ENCODE results near the gene EGR1. TPM values are rescaled to one million over a fixed set of nuclear protein-coding genes. Genes with fewer than 3 reads are reported as not detected.

The EGR1 gene
- total and polyA plus RNA-seq, 4 donors, result 1.4 to 88.7 (median 13.1) TPM

DNA sequence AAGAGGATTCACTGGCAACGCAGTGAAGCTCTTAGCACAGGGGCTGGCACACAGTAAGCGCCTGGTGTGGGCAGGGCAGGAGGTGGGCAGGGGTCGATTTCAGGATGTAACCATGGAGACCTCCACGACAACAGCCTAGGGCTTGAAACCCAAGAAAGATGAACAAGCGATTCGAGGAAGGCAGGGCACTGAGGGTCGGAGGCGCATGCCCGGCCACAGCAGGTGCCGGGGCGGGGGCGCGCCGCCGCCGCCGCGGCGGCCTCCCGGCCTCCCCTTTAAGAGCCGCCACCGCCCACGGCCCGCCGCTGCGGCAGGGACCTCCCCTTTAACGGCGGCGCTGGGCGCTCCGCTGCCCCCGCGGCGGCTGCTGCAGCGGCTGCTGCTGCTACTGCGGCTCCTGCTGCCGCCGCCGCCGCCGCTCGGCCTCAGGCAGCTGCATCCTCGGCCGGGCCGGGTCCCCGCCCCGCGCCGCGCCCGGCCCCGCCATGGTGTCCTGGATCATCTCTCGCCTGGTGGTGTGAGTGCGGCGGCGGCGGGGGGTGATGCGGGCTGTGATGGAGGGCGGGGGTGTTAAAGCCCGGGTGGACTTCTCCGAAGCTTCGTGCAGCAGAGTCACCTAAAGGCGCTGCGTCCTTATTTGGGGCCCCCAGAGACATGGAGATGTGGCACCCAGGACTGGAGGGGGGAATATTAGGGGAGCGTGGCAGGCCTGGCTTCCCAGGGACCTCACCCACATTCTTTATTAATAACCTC, 26.4 kb upstream of the EGR1 start, which contains the start of gene REEP2:
REEP2 (plus strand) TSS at position 334 of the 753 bp plus-strand sequence; CDS start at position 486, 152 bp downstream.
- Histone ChIP-seq H3K4me1 (ENCODE audit: control insufficient read depth in 4 of 4, insufficient read depth in 4 of 4, low read length in 3 of 4) (peaks cover 3 to 6% (median 4%) of the 10 kb centered on the region in 4 donors), H3K36me3 (ENCODE audit: control insufficient read depth in 4 of 4, insufficient read depth in 3 of 4, low read depth in 1 of 4, low read length in 3 of 4) (peaks cover 5 to 25% (median 19%) of the 10 kb centered on the region in 4 donors), H3K4me3 (ENCODE audit: low read depth in 1 of 3, low read length in 3 of 3) (peak within 1 kb of the TSS in 1 of 3 donors; percentile 58), H3K27me3 (ENCODE audit: control insufficient read depth in 4 of 4, insufficient read depth in 4 of 4, low read length in 3 of 4) (no peaks in the 10 kb centered on the region), H3K27ac (ENCODE audit: low read depth in 1 of 2, low read length in 2 of 2) (no peak within 1 kb of the TSS), H3K9ac (ENCODE audit: low read depth in 1 of 2, low read length in 2 of 2) (no peak within 1 kb of the TSS), H3K9me3 (ENCODE audit: control insufficient read depth in 4 of 4, low read length in 3 of 4) (no peaks in the 10 kb centered on the region)
- 3% methylated on average over 65 of the region's 65 CpGs for WGBS
- DNase-seq (ENCODE audit: low spot score), result no peak
- TF ChIP-seq, protein P1, sequence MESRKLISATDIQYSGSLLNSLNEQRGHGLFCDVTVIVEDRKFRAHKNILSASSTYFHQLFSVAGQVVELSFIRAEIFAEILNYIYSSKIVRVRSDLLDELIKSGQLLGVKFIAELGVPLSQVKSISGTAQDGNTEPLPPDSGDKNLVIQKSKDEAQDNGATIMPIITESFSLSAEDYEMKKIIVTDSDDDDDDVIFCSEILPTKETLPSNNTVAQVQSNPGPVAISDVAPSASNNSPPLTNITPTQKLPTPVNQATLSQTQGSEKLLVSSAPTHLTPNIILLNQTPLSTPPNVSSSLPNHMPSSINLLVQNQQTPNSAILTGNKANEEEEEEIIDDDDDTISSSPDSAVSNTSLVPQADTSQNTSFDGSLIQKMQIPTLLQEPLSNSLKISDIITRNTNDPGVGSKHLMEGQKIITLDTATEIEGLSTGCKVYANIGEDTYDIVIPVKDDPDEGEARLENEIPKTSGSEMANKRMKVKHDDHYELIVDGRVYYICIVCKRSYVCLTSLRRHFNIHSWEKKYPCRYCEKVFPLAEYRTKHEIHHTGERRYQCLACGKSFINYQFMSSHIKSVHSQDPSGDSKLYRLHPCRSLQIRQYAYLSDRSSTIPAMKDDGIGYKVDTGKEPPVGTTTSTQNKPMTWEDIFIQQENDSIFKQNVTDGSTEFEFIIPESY (IDR thresholded peaks at IDR 0.05), result no peak
- TF ChIP-seq RAD21 (IDR thresholded peaks at IDR 0.05) (no peak), FOXA1 (IDR thresholded peaks at IDR 0.05) (no peak)
- TF ChIP-seq, protein P2, sequence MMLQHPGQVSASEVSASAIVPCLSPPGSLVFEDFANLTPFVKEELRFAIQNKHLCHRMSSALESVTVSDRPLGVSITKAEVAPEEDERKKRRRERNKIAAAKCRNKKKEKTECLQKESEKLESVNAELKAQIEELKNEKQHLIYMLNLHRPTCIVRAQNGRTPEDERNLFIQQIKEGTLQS (IDR thresholded peaks at IDR 0.05), result no peak

DNA sequence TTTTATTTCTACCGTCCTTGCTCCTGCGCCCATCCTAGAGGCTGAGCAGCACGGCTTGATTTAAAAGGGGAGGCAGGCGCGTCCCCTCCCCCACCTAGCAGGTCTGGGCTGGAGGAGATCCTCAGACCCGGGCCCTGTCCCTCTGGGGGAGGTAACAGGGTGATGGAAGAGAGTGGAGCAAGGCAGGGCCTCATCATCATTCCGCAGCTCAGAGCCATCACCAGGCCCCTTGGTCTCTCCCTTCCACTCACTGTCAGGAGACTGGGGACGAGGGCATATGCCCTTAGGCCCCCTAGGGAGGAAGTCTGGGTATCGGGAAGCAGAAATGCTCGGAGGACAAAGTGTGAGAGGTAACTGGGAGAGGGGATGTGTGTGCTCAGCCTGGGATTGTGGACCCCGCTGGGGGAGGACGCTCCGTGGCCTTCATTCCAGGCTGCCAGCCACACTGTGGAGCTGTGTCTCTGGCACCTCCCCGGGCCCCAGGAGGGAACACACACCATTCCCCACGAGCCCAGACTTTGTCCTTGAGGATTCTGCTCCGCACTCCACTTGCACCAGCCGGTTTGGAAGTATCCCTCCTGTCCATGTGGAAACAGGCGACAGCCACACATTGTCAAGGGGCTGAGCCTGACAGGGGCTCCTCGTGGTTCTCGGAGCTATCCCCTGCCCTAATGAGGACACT, 25.7 kb upstream of the EGR1 start:
- WGBS, result 66% methylated on average over 20 of the region's 20 CpGs
- DNase-seq (ENCODE audit: low spot score), result no peak
- Histone ChIP-seq H3K4me1 (ENCODE audit: control insufficient read depth in 4 of 4, insufficient read depth in 4 of 4, low read length in 3 of 4) (peaks cover 3 to 6% (median 4%) of the 10 kb centered on the region in 4 donors), H3K9ac (ENCODE audit: low read depth in 1 of 2, low read length in 2 of 2) (no peak overlapping the region), H3K9me3 (ENCODE audit: control insufficient read depth in 4 of 4, low read length in 3 of 4) (no peaks in the 10 kb centered on the region), H3K4me3 (ENCODE audit: low read depth in 1 of 3, low read length in 3 of 3) (no peak overlapping the region), H3K36me3 (ENCODE audit: control insufficient read depth in 4 of 4, insufficient read depth in 3 of 4, low read depth in 1 of 4, low read length in 3 of 4) (peaks cover 3 to 21% (median 17%) of the 10 kb centered on the region in 4 donors), H3K27ac (ENCODE audit: low read depth in 1 of 2, low read length in 2 of 2) (no peak overlapping the region), H3K27me3 (ENCODE audit: control insufficient read depth in 4 of 4, insufficient read depth in 4 of 4, low read length in 3 of 4) (no peaks in the 10 kb centered on the region)
- no peak for TF ChIP-seq NR2F2 (IDR thresholded peaks at IDR 0.05)
- TF ChIP-seq, protein P3, sequence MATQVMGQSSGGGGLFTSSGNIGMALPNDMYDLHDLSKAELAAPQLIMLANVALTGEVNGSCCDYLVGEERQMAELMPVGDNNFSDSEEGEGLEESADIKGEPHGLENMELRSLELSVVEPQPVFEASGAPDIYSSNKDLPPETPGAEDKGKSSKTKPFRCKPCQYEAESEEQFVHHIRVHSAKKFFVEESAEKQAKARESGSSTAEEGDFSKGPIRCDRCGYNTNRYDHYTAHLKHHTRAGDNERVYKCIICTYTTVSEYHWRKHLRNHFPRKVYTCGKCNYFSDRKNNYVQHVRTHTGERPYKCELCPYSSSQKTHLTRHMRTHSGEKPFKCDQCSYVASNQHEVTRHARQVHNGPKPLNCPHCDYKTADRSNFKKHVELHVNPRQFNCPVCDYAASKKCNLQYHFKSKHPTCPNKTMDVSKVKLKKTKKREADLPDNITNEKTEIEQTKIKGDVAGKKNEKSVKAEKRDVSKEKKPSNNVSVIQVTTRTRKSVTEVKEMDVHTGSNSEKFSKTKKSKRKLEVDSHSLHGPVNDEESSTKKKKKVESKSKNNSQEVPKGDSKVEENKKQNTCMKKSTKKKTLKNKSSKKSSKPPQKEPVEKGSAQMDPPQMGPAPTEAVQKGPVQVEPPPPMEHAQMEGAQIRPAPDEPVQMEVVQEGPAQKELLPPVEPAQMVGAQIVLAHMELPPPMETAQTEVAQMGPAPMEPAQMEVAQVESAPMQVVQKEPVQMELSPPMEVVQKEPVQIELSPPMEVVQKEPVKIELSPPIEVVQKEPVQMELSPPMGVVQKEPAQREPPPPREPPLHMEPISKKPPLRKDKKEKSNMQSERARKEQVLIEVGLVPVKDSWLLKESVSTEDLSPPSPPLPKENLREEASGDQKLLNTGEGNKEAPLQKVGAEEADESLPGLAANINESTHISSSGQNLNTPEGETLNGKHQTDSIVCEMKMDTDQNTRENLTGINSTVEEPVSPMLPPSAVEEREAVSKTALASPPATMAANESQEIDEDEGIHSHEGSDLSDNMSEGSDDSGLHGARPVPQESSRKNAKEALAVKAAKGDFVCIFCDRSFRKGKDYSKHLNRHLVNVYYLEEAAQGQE (IDR thresholded peaks at IDR 0.05), result no peak
- no peak for TF ChIP-seq YY1 (IDR thresholded peaks at IDR 0.05)
- no peak for TF ChIP-seq EGR1 (IDR thresholded peaks at IDR 0.05; ENCODE audit: low read depth in 2 of 2)
- TF ChIP-seq GABPA (IDR thresholded peaks at IDR 0.05 in 1 of 2, conservative IDR thresholded peaks at IDR 0.05 in 1 of 2), result no peak
- TF ChIP-seq, protein P2 (IDR thresholded peaks at IDR 0.05), result no peak
- TF ChIP-seq, protein P4, sequence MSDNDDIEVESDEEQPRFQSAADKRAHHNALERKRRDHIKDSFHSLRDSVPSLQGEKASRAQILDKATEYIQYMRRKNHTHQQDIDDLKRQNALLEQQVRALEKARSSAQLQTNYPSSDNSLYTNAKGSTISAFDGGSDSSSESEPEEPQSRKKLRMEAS (IDR thresholded peaks at IDR 0.05), result no peak
- TF ChIP-seq FOXA2 (IDR thresholded peaks at IDR 0.05), result no peak
- TF ChIP-seq TAF1 (conservative IDR thresholded peaks at IDR 0.05), result no peak
- no peak for TF ChIP-seq RAD21 (IDR thresholded peaks at IDR 0.05)
- no peak for TF ChIP-seq SP1 (IDR thresholded peaks at IDR 0.05)
- TF ChIP-seq, protein P1 (IDR thresholded peaks at IDR 0.05), result no peak
- TF ChIP-seq, protein P5, sequence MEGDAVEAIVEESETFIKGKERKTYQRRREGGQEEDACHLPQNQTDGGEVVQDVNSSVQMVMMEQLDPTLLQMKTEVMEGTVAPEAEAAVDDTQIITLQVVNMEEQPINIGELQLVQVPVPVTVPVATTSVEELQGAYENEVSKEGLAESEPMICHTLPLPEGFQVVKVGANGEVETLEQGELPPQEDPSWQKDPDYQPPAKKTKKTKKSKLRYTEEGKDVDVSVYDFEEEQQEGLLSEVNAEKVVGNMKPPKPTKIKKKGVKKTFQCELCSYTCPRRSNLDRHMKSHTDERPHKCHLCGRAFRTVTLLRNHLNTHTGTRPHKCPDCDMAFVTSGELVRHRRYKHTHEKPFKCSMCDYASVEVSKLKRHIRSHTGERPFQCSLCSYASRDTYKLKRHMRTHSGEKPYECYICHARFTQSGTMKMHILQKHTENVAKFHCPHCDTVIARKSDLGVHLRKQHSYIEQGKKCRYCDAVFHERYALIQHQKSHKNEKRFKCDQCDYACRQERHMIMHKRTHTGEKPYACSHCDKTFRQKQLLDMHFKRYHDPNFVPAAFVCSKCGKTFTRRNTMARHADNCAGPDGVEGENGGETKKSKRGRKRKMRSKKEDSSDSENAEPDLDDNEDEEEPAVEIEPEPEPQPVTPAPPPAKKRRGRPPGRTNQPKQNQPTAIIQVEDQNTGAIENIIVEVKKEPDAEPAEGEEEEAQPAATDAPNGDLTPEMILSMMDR (IDR thresholded peaks at IDR 0.05; ENCODE audit: low read depth, low read length, missing input control), result no peak
